ENCODE data around the gene BCAR1. TPM values are rescaled to one million over a fixed set of nuclear protein-coding genes. Genes with fewer than 3 reads are reported as not detected.

Gene BCAR1
- total and polyA plus RNA-seq, 2 of the 13 experiments (the other 11 are each of a cell fraction or from before 2014, with no cell fraction given) = 48.1 to 51.7 TPM

GRCh38 chr16:75256059-75256571 lies 4.7 kb upstream of the BCAR1 start (continued):
- TF ChIP-seq USF2 (IDR thresholded peaks at IDR 0.05; ENCODE audit: low read depth, low read length) (no peak), USF2 (CRISPR knock-in tag; IDR thresholded peaks at IDR 0.05; ENCODE audit: borderline replicate concordance) (no peak), IRF1 (CRISPR knock-in tag; IDR thresholded peaks at IDR 0.05; ENCODE audit: low read depth) (no peak), U2AF1 (optimal IDR thresholded peaks at IDR 0.05; ENCODE audit: low read depth, low read length) (no peak), ZSCAN30 (CRISPR knock-in tag; IDR thresholded peaks at IDR 0.05) (no peak), ZNF432 (CRISPR knock-in tag; IDR thresholded peaks at IDR 0.05; ENCODE audit: borderline replicate concordance) (no peak), SUZ12 (IDR thresholded peaks at IDR 0.05; ENCODE audit: low read depth, low read length) (no peak), ATF7-NPFF (CRISPR knock-in tag; IDR thresholded peaks at IDR 0.05; ENCODE audit: low read depth) (no peak), ZFP90 (CRISPR knock-in tag; IDR thresholded peaks at IDR 0.05; ENCODE audit: borderline replicate concordance) (no peak), ZNF260 (CRISPR knock-in tag; IDR thresholded peaks at IDR 0.05; ENCODE audit: borderline replicate concordance, low read depth) (no peak), ETV5 (CRISPR knock-in tag; IDR thresholded peaks at IDR 0.05; ENCODE audit: borderline replicate concordance) (no peak), ZNF121 (CRISPR knock-in tag; IDR thresholded peaks at IDR 0.05) (no peak; the same call in 1 of the 2 replicates), ZNF839 (CRISPR knock-in tag; IDR thresholded peaks at IDR 0.05; ENCODE audit: borderline replicate concordance) (no peak), NR2F6 (IDR thresholded peaks at IDR 0.05) (no peak; the same call in 1 of the 2 replicates), NR2F6 (CRISPR knock-in tag; IDR thresholded peaks at IDR 0.05) (peak; percentile 45; the same call in 1 of the 2 replicates), ATRX (CRISPR knock-in tag; IDR thresholded peaks at IDR 0.05; ENCODE audit: borderline replicate concordance) (no peak), CBX5 (CRISPR knock-in tag; IDR thresholded peaks at IDR 0.05; ENCODE audit: borderline replicate concordance) (no peak), ZNF503 (CRISPR knock-in tag; IDR thresholded peaks at IDR 0.05) (no peak), ZNF724P (CRISPR knock-in tag; IDR thresholded peaks at IDR 0.05; ENCODE audit: borderline replicate concordance) (no peak), KLF16 (CRISPR knock-in tag; IDR thresholded peaks at IDR 0.05) (no peak), HDAC1 (CRISPR knock-in tag; IDR thresholded peaks at IDR 0.05) (no peak), EHMT2 (IDR thresholded peaks at IDR 0.05; ENCODE audit: borderline replicate concordance, low read depth, low read length) (no peak), HMGXB4 (CRISPR knock-in tag; IDR thresholded peaks at IDR 0.05; ENCODE audit: borderline replicate concordance in 1 of 2, low read depth in 1 of 2) (peak; percentile 27 to 64; a peak in 1 of 4 replicates), ZFP41 (CRISPR knock-in tag; IDR thresholded peaks at IDR 0.05; ENCODE audit: borderline replicate concordance) (no peak)

All from HepG2 (cell line).